Upper lobe of left lung (tissue), 6 donors: Measurements from ENCODE around the gene WDR90. TPM values are rescaled to one million over a fixed set of nuclear protein-coding genes. Genes with fewer than 3 reads are reported as not detected.

Source experiments
- ATAC-seq, 2 donors: fragments of 200-7000 bp; cut with Tn5 transposase; one replicate each; pipeline ENCODE4 v1.9.1; 2022; ENCODE audit warnings: mild to moderate bottlenecking in 2 of 2, moderate library complexity in 2 of 2; ENCODE audit not compliant: low FRiP score in 2 of 2
- DNase-seq, 2 donors: peaks; one replicate each; pipeline ENCODE4 v3.0.0-alpha.2; 2019 to 2020
- H3K27ac ChIP-seq, 4 donors: fragments of 200-600 bp; sonication (generic); one replicate each; pipeline ENCODE4 v1.5.1; 2016 to 2019
- H3K27me3 ChIP-seq, 4 donors: fragments of 200-600 bp; sonication (generic); one replicate each; pipeline ENCODE4 v1.5.1; 2017 to 2019
- H3K36me3 ChIP-seq, 4 donors: fragments of 200-600 bp; sonication (generic); one replicate each; pipeline ENCODE4 v1.5.1; 2016 to 2019
- H3K4me1 ChIP-seq, 4 donors: fragments of 200-600 bp; sonication (generic); one replicate each; pipeline ENCODE4 v1.5.1; 2018 to 2019
- H3K4me3 ChIP-seq, 4 donors: fragments of 200-600 bp; sonication (generic); one replicate each; pipeline ENCODE4 v1.5.1; 2017 to 2019; ENCODE audit warnings: mild to moderate bottlenecking in 2 of 4, moderate library complexity in 1 of 4
- H3K9me3 ChIP-seq, 4 donors: fragments of 200-600 bp; sonication (generic); one replicate each; pipeline ENCODE4 v1.5.1; 2018 to 2019
- EP300 ChIP-seq, 4 donors: sonication (generic); formaldehyde crosslinking; IDR thresholded peaks; one replicate each; pipeline ENCODE4 v1.5.1; 2017; ENCODE audit warnings: antibody characterized with exemption in 4 of 4, control low read depth in 2 of 4
- POLR2A ChIP-seq, 4 donors: fragments of 450-650 bp; IDR thresholded peaks; one replicate each; pipeline ENCODE4 v1.5.1; 2016 to 2017; ENCODE audit warnings: antibody characterized with exemption in 4 of 4, mild to moderate bottlenecking in 2 of 4
- POLR2AphosphoS5 ChIP-seq, 2 donors: sonication (generic); formaldehyde crosslinking; IDR thresholded peaks; one replicate each; pipeline ENCODE4 v1.5.1; 2017; ENCODE audit warnings: antibody characterized with exemption in 2 of 2
- whole genome bisulfite sequencing, 2 donors: methylation state at CpG; one replicate each; pipeline ENCODE4 v1.1.5; 2017 to 2018; 5-methylcytosine and 5-hydroxymethylcytosine counted together
- total RNA-seq, 6 donors: library from RNA; depleted of rRNA in 4 of 6; stranded (reverse); fragments of >200 nt in 4 of 6; gene quantifications; one replicate each; pipeline versions ENCODE4 v1.1.0 to v1.2.1, GENCODE V29; 2016 to 2021
- TF ChIP-seq, protein P1 (sequence below), 6 experiments: fragments of 450-650 bp in 4 of 6; fragments of 200-600 bp in 2 of 6; sonication (generic) in 2 of 6; IDR thresholded peaks; one replicate each; pipeline ENCODE4 v1.5.1; 2016 to 2019; ENCODE audit warnings: antibody characterized with exemption in 6 of 6
- donor health status: DM: no; HTN: no; CAD: no; lungs with moderate emphysema.
- donor health status: DM: no; HTN: yes; CAD: no; lungs with severe emphysema.

Gene WDR90
- total RNA-seq, 6 donors from 2014 or later, result 18.8 to 174 (median 34.1) TPM

DNA sequence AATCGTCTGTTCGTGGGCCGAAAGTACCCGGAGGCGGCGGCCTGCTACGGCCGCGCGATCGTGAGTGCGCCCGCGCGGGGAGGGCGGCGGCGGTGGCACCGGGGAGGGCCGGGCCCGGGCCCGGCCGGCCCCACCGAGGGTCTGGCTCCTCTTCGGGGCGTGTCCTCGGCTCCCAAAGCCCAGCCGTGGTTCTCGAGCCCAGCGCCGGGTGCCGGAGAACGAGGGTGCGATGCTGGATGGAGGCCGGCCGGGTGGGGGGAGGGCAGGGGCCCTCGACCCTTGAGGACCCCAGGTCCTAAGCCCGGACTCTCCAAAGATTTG, 31.4 kb downstream of the WDR90 start:
- H3K4me3 ChIP-seq, result peak overlapping the region; percentile 65 to 97 (median 91)
- no peaks in the 10 kb centered on the region for H3K9me3 ChIP-seq
- ATAC-seq (no peak), DNase-seq (no peak)
- 0% methylated on average over 28 of the region's 38 CpGs; no CpG with 5 or more reads in 1 of the 2 donors for WGBS, 2 donors
- H3K27ac ChIP-seq, result peak overlapping the region; percentile 83 to 94 (median 91)
- H3K4me1 ChIP-seq, result peaks cover 44 to 77% (median 53%) of the 10 kb centered on the region in 4 donors
- TF ChIP-seq EP300 (IDR thresholded peaks at IDR 0.05), result no peak
- no peak for TF ChIP-seq POLR2A (IDR thresholded peaks at IDR 0.05)
- no peak for TF ChIP-seq POLR2AphosphoS5 (IDR thresholded peaks at IDR 0.05)
- TF ChIP-seq, protein P1, sequence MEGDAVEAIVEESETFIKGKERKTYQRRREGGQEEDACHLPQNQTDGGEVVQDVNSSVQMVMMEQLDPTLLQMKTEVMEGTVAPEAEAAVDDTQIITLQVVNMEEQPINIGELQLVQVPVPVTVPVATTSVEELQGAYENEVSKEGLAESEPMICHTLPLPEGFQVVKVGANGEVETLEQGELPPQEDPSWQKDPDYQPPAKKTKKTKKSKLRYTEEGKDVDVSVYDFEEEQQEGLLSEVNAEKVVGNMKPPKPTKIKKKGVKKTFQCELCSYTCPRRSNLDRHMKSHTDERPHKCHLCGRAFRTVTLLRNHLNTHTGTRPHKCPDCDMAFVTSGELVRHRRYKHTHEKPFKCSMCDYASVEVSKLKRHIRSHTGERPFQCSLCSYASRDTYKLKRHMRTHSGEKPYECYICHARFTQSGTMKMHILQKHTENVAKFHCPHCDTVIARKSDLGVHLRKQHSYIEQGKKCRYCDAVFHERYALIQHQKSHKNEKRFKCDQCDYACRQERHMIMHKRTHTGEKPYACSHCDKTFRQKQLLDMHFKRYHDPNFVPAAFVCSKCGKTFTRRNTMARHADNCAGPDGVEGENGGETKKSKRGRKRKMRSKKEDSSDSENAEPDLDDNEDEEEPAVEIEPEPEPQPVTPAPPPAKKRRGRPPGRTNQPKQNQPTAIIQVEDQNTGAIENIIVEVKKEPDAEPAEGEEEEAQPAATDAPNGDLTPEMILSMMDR (IDR thresholded peaks at IDR 0.05), result no peak
- H3K36me3 ChIP-seq, result peaks cover 8 to 21% (median 18%) of the 10 kb centered on the region in 4 donors
- no peaks in the 10 kb centered on the region for H3K27me3 ChIP-seq

DNA sequence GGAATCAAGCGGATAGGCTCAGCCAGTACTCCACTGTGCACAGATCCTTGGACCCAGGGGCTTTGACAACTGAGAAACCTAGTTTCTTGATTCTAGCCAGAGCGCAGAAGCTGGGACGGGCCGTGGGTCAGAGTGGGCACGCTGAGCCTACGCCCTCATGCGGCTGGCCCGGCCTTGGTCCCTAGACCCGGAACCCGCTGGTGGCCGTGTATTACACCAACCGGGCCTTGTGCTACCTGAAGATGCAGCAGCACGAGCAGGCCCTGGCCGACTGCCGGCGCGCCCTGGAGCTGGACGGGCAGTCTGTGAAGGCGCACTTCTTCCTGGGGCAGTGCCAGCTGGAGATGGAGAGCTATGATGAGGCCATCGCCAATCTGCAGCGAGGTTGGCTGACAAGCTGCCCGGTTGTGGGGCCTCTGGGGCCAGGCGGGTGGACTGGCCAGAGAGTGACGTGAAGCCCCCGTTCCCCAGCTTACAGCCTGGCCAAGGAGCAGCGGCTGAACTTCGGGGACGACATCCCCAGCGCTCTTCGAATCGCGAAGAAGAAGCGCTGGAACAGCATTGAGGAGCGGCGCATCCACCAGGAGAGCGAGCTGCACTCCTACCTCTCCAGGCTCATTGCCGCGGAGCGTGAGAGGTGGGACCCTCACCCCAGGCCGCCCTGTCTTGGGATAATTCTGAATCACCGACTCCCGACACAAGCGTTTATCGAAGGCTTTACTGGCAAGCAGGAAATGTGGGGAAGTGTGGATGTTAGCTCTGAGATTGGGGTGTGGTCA, 32.0 kb downstream of the WDR90 start:
- H3K36me3 ChIP-seq, result peaks cover 8 to 24% (median 18%) of the 10 kb centered on the region in 4 donors
- H3K27me3 ChIP-seq, result no peaks in the 10 kb centered on the region
- TF ChIP-seq POLR2A (IDR thresholded peaks at IDR 0.05) (no peak), EP300 (IDR thresholded peaks at IDR 0.05) (no peak), POLR2AphosphoS5 (IDR thresholded peaks at IDR 0.05) (no peak)
- TF ChIP-seq, protein P1 (IDR thresholded peaks at IDR 0.05), result no peak
- ATAC-seq (no peak), DNase-seq (peak; percentile 55 to 88)
- peak overlapping the region; percentile 65 to 97 (median 91) for H3K4me3 ChIP-seq
- no peaks in the 10 kb centered on the region for H3K9me3 ChIP-seq
- H3K4me1 ChIP-seq, result peaks cover 43 to 77% (median 51%) of the 10 kb centered on the region in 4 donors
- H3K27ac ChIP-seq, result peak overlapping the region; percentile 83 to 94 (median 91)
- 54 to 68% methylated on average over 27 to 42 of the region's 44 CpGs for WGBS, 2 donors

DNA sequence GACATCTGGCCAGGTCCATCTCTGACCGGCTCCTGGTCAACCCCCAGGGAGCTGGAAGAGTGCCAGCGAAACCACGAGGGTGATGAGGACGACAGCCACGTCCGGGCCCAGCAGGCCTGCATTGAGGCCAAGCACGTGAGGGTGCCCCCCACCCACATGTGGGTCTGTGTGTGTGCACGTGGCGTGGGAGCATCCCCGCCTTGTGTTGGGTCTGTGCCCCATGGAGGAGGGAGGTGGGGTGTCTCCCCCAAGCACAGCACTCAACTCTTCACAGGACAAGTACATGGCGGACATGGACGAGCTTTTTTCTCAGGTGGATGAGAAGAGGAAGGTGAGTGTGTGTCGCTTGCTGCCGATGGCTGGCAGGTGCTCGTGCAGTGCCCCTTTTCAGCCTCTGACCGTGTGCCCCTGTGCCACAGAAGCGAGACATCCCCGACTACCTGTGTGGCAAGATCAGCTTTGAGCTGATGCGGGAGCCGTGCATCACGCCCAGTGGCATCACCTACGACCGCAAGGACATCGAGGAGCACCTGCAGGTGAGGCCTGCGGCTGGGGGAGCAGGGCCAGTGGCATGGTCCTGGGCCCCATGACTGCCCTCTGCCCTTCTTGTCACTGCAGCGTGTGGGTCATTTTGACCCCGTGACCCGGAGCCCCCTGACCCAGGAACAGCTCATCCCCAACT, 32.7 kb downstream of the WDR90 start:
- DNase-seq (peak in 1 of 2 donors; percentile 71), ATAC-seq (no peak)
- H3K27me3 ChIP-seq, result no peaks in the 10 kb centered on the region
- TF ChIP-seq POLR2AphosphoS5 (IDR thresholded peaks at IDR 0.05) (no peak), POLR2A (IDR thresholded peaks at IDR 0.05) (no peak), EP300 (IDR thresholded peaks at IDR 0.05) (no peak)
- TF ChIP-seq, protein P1 (IDR thresholded peaks at IDR 0.05), result no peak
- WGBS, 2 donors, result 74 to 78% methylated on average over 20 to 28 of the region's 28 CpGs
- peaks cover 43 to 73% (median 51%) of the 10 kb centered on the region in 4 donors for H3K4me1 ChIP-seq
- no peaks in the 10 kb centered on the region for H3K9me3 ChIP-seq
- H3K4me3 ChIP-seq, result peak overlapping the region in 1 of 4 donors; percentile 91
- H3K36me3 ChIP-seq, result peaks cover 8 to 32% (median 21%) of the 10 kb centered on the region in 4 donors
- H3K27ac ChIP-seq, result no peak overlapping the region

DNA sequence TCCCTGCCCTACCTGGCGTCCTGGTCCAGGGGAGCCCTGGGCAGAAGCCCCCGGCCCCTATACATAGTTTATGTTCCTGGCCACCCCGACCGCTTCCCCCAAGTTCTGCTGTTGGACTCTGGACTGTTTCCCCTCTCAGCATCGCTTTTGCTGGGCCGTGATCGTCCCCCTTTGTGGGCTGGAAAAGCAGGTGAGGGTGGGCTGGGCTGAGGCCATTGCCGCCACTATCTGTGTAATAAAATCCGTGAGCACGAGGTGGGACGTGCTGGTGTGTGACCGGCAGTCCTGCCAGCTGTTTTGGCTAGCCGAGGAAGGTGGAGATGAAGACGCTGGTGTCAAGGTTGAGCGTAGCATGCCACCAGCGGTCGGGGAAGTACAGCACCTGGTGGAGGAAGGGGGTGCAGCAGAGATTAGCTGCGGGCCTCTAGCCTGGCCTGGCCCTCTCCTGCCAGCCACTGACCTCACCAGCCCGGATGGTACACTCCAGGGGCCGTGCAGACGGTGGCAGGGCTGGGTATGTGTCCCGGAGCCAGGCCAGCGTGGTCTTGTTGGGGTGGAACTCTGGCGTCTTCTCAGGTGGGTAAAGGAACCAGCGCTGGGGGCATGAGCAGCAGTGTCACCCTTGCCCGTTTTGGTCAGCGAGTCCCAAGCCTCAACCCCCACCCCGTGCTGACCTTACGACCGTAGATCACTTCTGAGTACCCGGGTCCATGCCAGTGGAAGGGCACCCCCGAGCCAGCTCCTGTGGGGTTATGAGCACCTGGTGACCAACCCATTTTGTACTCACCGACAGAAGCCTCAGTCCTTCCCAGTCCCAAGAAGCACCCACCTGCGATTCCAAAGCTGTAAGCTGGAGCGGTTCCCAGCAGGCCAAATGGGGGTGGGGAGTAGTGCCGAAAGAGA, 33.6 kb downstream of the WDR90 start:
- Histone ChIP-seq H3K36me3 (peaks cover 8 to 39% (median 23%) of the 10 kb centered on the region in 4 donors), H3K4me1 (peaks cover 43 to 69% (median 51%) of the 10 kb centered on the region in 4 donors), H3K27me3 (no peaks in the 10 kb centered on the region), H3K4me3 (peak overlapping the region in 1 of 4 donors; percentile 69), H3K27ac (no peak overlapping the region), H3K9me3 (no peaks in the 10 kb centered on the region)
- peak in 1 of 2 donors; percentile 65 for DNase-seq
- 88 to 91% methylated on average over 27 to 36 of the region's 36 CpGs for WGBS, 2 donors
- no peak for ATAC-seq
- TF ChIP-seq EP300 (IDR thresholded peaks at IDR 0.05) (no peak), POLR2A (IDR thresholded peaks at IDR 0.05) (no peak), POLR2AphosphoS5 (IDR thresholded peaks at IDR 0.05) (no peak)
- TF ChIP-seq, protein P1 (IDR thresholded peaks at IDR 0.05), result no peak
